Stimulated activated CD8-positive, alpha-beta memory T cell treated with anti-CD3 and anti-CD28 coated beads, Interleukin-15, amount 100 ng/mL, for 48 hours (primary cell): Measurements from ENCODE around the gene TMEM87A.

ENCODE experiments used
- DNase-seq, 2 donors: peaks; one replicate each; pipeline ENCODE4 v3.0.0-alpha.2; 2020; ENCODE audit warnings: low read depth in 2 of 2

TMEM87A gene

GRCh38 chr15:42165106-42165505 lies 108.1 kb downstream of the TMEM87A start:
- DNase-seq = no peak

GRCh38 chr15:42163947-42164550 lies 109.2 kb downstream of the TMEM87A start:
- DNase-seq = no peak

- DNase-seq = no peak
These were observed 109.9 kb downstream of the TMEM87A start for GRCh38 chr15:42163291-42163690.
